Activated T-cell treated with anti-CD3 and anti-CD28 coated beads for 4 hours (primary cell): ENCODE data around the gene CNOT6.

Source experiments
- DNase-seq: peaks from one replicate; pipeline ENCODE4 v3.0.0-alpha.2; 2020

Gene CNOT6

GRCh38 chr5:180624587-180624986 is 130.4 kb downstream of the CNOT6 start:
- DNase-seq: no peak

- no peak for DNase-seq
These were observed 131.1 kb downstream of the CNOT6 start for GRCh38 chr5:180625125-180625790.

GRCh38 chr5:180625791-180626660 is 131.8 kb downstream of the CNOT6 start:
- DNase-seq: no peak

- DNase-seq: no peak
These were observed 132.6 kb downstream of the CNOT6 start for GRCh38 chr5:180626661-180627385.

- DNase-seq: no peak
These were observed 133.4 kb downstream of the CNOT6 start for GRCh38 chr5:180627386-180628120.
